ENCODE measurements around the gene RBM19.

Gene RBM19

GRCh38 chr12:113907446-113908180, 58.5 kb downstream of the RBM19 start:
- no peak overlapping the region for H3K4me2 ChIP-seq (ENCODE audit: low read length)
- no peaks in the 10 kb centered on the region for H3K9me3 ChIP-seq (ENCODE audit: control insufficient read depth, insufficient read depth, low read length)
- H3K36me3 ChIP-seq (ENCODE audit: control insufficient read depth, low read length), result peaks cover 10% of the 10 kb centered on the region; the same call in 1 of the 2 replicates
- H4K20me1 ChIP-seq (ENCODE audit: control insufficient read depth, insufficient read depth, low read depth, low read length), result no peaks in the 10 kb centered on the region; the same call in 1 of the 2 replicates
- H3K9me2 ChIP-seq (replicated peaks; ENCODE audit: control insufficient read depth, low read length), result no peaks in the 10 kb centered on the region
- no peaks in the 10 kb centered on the region for H3K27me3 ChIP-seq (ENCODE audit: control insufficient read depth, low read length)
- TF ChIP-seq CTCF (IDR thresholded peaks at IDR 0.05; ENCODE audit: low read depth, low read length, poor library complexity, severe bottlenecking) (no peak), EZH2phosphoT487 (IDR thresholded peaks at IDR 0.05; ENCODE audit: borderline replicate concordance, low read length) (no peak)
- H3K4me1 ChIP-seq (ENCODE audit: control insufficient read depth, low read length), result no peaks in the 10 kb centered on the region
- no peaks in the 10 kb centered on the region for H3F3A ChIP-seq (ENCODE audit: control insufficient read depth, insufficient read depth)
- no peak overlapping the region for H3K4me3 ChIP-seq (ENCODE audit: low read length)
- no peak overlapping the region for H3K27ac ChIP-seq (ENCODE audit: low read depth, low read length)
- no peaks in the 10 kb centered on the region for H3K79me2 ChIP-seq (ENCODE audit: control insufficient read depth, low read length)

- no peaks in the 10 kb centered on the region for H3K4me1 ChIP-seq (ENCODE audit: control insufficient read depth, low read length)
- peaks cover 10% of the 10 kb centered on the region; the same call in 1 of the 2 replicates for H3K36me3 ChIP-seq (ENCODE audit: control insufficient read depth, low read length)
- no peaks in the 10 kb centered on the region for H3K27me3 ChIP-seq (ENCODE audit: control insufficient read depth, low read length)
- H3K9me3 ChIP-seq (ENCODE audit: control insufficient read depth, insufficient read depth, low read length), result no peaks in the 10 kb centered on the region
- H3K9me2 ChIP-seq (replicated peaks; ENCODE audit: control insufficient read depth, low read length), result no peaks in the 10 kb centered on the region
- H4K20me1 ChIP-seq (ENCODE audit: control insufficient read depth, insufficient read depth, low read depth, low read length), result no peaks in the 10 kb centered on the region
- no peak overlapping the region for H3K4me3 ChIP-seq (ENCODE audit: low read length)
- H3K79me2 ChIP-seq (ENCODE audit: control insufficient read depth, low read length), result no peaks in the 10 kb centered on the region
- no peaks in the 10 kb centered on the region for H3F3A ChIP-seq (ENCODE audit: control insufficient read depth, insufficient read depth)
- no peak overlapping the region for H3K4me2 ChIP-seq (ENCODE audit: low read length)
- TF ChIP-seq CTCF (IDR thresholded peaks at IDR 0.05; ENCODE audit: low read depth, low read length, poor library complexity, severe bottlenecking), result no peak
- no peak for TF ChIP-seq EZH2phosphoT487 (IDR thresholded peaks at IDR 0.05; ENCODE audit: borderline replicate concordance, low read length)
- no peak overlapping the region for H3K27ac ChIP-seq (ENCODE audit: low read depth, low read length)
Measured at GRCh38 chr12:113906411-113907200, 59.5 kb downstream of the RBM19 start.

- Histone ChIP-seq H3K27me3 (ENCODE audit: control insufficient read depth, low read length) (no peaks in the 10 kb centered on the region), H3K9me3 (ENCODE audit: control insufficient read depth, insufficient read depth, low read length) (no peaks in the 10 kb centered on the region), H3K27ac (ENCODE audit: low read depth, low read length) (no peak overlapping the region), H3K36me3 (ENCODE audit: control insufficient read depth, low read length) (peaks cover 10% of the 10 kb centered on the region; the same call in 1 of the 2 replicates), H3K9me2 (replicated peaks; ENCODE audit: control insufficient read depth, low read length) (no peaks in the 10 kb centered on the region), H3F3A (ENCODE audit: control insufficient read depth, insufficient read depth) (no peaks in the 10 kb centered on the region), H3K4me3 (ENCODE audit: low read length) (no peak overlapping the region), H4K20me1 (ENCODE audit: control insufficient read depth, insufficient read depth, low read depth, low read length) (no peaks in the 10 kb centered on the region), H3K4me2 (ENCODE audit: low read length) (no peak overlapping the region), H3K4me1 (ENCODE audit: control insufficient read depth, low read length) (no peaks in the 10 kb centered on the region), H3K79me2 (ENCODE audit: control insufficient read depth, low read length) (no peaks in the 10 kb centered on the region)
- no peak for TF ChIP-seq EZH2phosphoT487 (IDR thresholded peaks at IDR 0.05; ENCODE audit: borderline replicate concordance, low read length)
- TF ChIP-seq CTCF (IDR thresholded peaks at IDR 0.05; ENCODE audit: low read depth, low read length, poor library complexity, severe bottlenecking), result no peak
Measured at GRCh38 chr12:113905829-113906228, 60.3 kb downstream of the RBM19 start.
